Measurements from ENCODE around the gene AP3B1.

AP3B1 gene

DNA sequence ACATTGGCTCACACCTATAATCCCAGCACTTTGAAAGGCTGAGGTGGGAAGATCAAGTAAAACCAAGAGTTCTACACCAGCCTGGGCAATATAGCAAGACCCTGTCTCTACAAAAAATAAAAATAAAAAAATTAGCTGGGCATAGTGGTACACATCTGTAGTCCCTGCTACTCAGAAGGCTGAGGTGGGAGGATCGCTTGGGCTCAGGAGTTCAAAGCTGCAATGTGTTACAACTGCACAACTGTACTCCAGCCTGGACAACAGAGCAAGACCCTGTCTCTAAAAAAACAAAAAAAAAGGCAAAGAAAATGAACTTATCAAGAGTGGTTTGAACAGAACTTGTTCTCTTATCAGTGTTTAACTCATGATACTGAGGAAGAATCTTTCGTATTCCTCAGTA is 29.3 kb downstream of the AP3B1 start:
- H3K4me1 ChIP-seq (ENCODE audit: insufficient read depth, low read length) = no peaks in the 10 kb centered on the region
- H3K27me3 ChIP-seq (ENCODE audit: control insufficient read depth in 1 of 2, insufficient read depth in 2 of 2, low read length in 2 of 2) = no peaks in the 10 kb centered on the region
- H3K27ac ChIP-seq (ENCODE audit: low read depth, low read length) = no peak overlapping the region
- no peaks in the 10 kb centered on the region for H3K9me3 ChIP-seq (ENCODE audit: low read length)
- no peak overlapping the region for H3K4me3 ChIP-seq (ENCODE audit: low read depth in 1 of 2, low read length in 2 of 2)
- H3K9ac ChIP-seq (ENCODE audit: low read length) = no peak overlapping the region
- H3K36me3 ChIP-seq (ENCODE audit: insufficient read depth, low read length) = peaks cover 11% of the 10 kb centered on the region

DNA sequence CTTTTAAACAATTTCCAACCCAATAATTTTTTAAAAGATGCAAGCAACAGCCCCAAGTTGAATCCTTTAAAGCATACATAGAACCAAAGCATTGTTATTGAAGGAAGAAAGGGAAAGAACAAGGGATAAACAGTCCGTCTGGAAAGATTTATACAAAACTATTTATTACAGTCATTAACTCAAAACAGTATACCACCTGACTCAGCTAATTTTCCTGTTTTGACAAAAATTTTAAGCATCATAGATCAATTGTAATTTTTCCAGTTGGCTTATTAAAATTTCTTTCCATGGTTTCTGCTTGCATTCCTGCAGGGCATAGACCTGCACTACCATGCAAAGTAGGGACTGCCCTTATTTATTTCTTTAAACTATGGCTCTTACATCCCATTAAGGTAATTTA is 29.9 kb downstream of the AP3B1 start:
- H3K27me3 ChIP-seq (ENCODE audit: control insufficient read depth in 1 of 2, insufficient read depth in 2 of 2, low read length in 2 of 2) = no peaks in the 10 kb centered on the region
- peaks cover 11% of the 10 kb centered on the region for H3K36me3 ChIP-seq (ENCODE audit: insufficient read depth, low read length)
- H3K9me3 ChIP-seq (ENCODE audit: low read length) = no peaks in the 10 kb centered on the region
- H3K9ac ChIP-seq (ENCODE audit: low read length) = no peak overlapping the region
- no peak overlapping the region for H3K27ac ChIP-seq (ENCODE audit: low read depth, low read length)
- H3K4me1 ChIP-seq (ENCODE audit: insufficient read depth, low read length) = no peaks in the 10 kb centered on the region
- no peak overlapping the region for H3K4me3 ChIP-seq (ENCODE audit: low read depth in 1 of 2, low read length in 2 of 2)

DNA sequence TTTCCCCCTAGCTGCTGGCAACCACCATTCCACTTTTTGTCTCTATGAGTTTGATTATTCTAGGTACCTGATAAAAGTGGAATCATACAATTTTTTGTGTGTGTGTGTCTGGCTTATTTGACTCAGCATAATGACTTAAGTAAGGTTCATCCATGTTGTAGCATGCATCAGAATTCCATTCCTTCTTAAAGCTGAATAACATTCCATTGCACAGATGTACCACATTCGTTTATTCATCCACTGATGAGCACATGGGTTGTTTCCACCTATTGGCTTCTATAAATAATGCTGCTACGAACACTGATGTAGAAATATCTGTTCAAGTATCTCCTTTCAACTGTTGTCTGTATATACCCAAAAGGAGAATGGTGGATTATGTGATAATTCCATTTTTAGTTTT is 33.7 kb downstream of the AP3B1 start:
- Histone ChIP-seq H3K4me3 (ENCODE audit: low read depth in 1 of 2, low read length in 2 of 2) (no peak overlapping the region), H3K27ac (ENCODE audit: low read depth, low read length) (no peak overlapping the region), H3K9ac (ENCODE audit: low read length) (no peak overlapping the region)

DNA sequence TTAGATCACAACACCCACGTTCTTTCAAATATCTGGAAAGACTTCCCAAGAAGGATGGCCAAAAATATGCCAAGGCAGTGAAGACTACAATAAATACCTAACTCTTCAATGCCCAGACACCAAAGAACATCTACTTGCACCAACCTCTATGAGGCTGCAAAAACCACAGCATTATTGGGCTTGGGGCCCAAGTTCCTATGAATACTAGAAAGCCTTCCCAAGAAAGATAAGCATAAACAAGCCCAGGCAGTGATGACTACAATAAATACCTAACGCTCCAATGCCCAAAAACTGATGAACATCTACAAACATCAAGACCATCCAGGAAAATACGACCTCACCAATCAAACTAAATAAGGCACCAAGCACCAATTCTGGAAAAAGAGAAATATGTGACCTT is 41.3 kb downstream of the AP3B1 start:
- H3K36me3 ChIP-seq (ENCODE audit: insufficient read depth, low read length) = no peaks in the 10 kb centered on the region
- no peak overlapping the region for H3K27ac ChIP-seq (ENCODE audit: low read depth, low read length)
- H3K9me3 ChIP-seq (ENCODE audit: low read length) = no peaks in the 10 kb centered on the region
- H3K4me1 ChIP-seq (ENCODE audit: insufficient read depth, low read length) = no peaks in the 10 kb centered on the region
- no peaks in the 10 kb centered on the region for H3K27me3 ChIP-seq (ENCODE audit: control insufficient read depth in 1 of 2, insufficient read depth in 2 of 2, low read length in 2 of 2)
- no peak overlapping the region for H3K4me3 ChIP-seq (ENCODE audit: low read depth in 1 of 2, low read length in 2 of 2)
- H3K9ac ChIP-seq (ENCODE audit: low read length) = no peak overlapping the region

More for the DNA sequence above, 33.7 kb downstream of the AP3B1 start:
- Histone ChIP-seq H3K9me3 (ENCODE audit: low read length) (no peaks in the 10 kb centered on the region), H3K4me1 (ENCODE audit: insufficient read depth, low read length) (no peaks in the 10 kb centered on the region), H3K36me3 (ENCODE audit: insufficient read depth, low read length) (peaks cover 7% of the 10 kb centered on the region), H3K27me3 (ENCODE audit: control insufficient read depth in 1 of 2, insufficient read depth in 2 of 2, low read length in 2 of 2) (no peaks in the 10 kb centered on the region)

GRCh38 chr5:78252715-78253114 is 41.8 kb downstream of the AP3B1 start:
- Histone ChIP-seq H3K9me3 (ENCODE audit: low read length) (no peaks in the 10 kb centered on the region), H3K27ac (ENCODE audit: low read depth, low read length) (no peak overlapping the region), H3K4me3 (ENCODE audit: low read depth in 1 of 2, low read length in 2 of 2) (no peak overlapping the region), H3K36me3 (ENCODE audit: insufficient read depth, low read length) (no peaks in the 10 kb centered on the region), H3K27me3 (ENCODE audit: control insufficient read depth in 1 of 2, insufficient read depth in 2 of 2, low read length in 2 of 2) (no peaks in the 10 kb centered on the region), H3K9ac (ENCODE audit: low read length) (no peak overlapping the region), H3K4me1 (ENCODE audit: insufficient read depth, low read length) (no peaks in the 10 kb centered on the region)

- H3K4me1 ChIP-seq (ENCODE audit: insufficient read depth, low read length) = no peaks in the 10 kb centered on the region
- no peak overlapping the region for H3K27ac ChIP-seq (ENCODE audit: low read depth, low read length)
Measured at GRCh38 chr5:78251663-78252284, 42.7 kb downstream of the AP3B1 start.

GRCh38 chr5:78245136-78245535 is 49.4 kb downstream of the AP3B1 start:
- H3K9me3 ChIP-seq (ENCODE audit: low read length) = no peaks in the 10 kb centered on the region
- H3K9ac ChIP-seq (ENCODE audit: low read length) = no peak overlapping the region
- H3K4me3 ChIP-seq (ENCODE audit: low read depth in 1 of 2, low read length in 2 of 2) = no peak overlapping the region
- H3K4me1 ChIP-seq (ENCODE audit: insufficient read depth, low read length) = no peaks in the 10 kb centered on the region
- no peaks in the 10 kb centered on the region for H3K36me3 ChIP-seq (ENCODE audit: insufficient read depth, low read length)
- no peaks in the 10 kb centered on the region for H3K27me3 ChIP-seq (ENCODE audit: control insufficient read depth in 1 of 2, insufficient read depth in 2 of 2, low read length in 2 of 2)
- H3K27ac ChIP-seq (ENCODE audit: low read depth, low read length) = no peak overlapping the region

More at GRCh38 chr5:78251663-78252284, 42.7 kb downstream of the AP3B1 start:
- no peaks in the 10 kb centered on the region for H3K36me3 ChIP-seq (ENCODE audit: insufficient read depth, low read length)
- no peaks in the 10 kb centered on the region for H3K9me3 ChIP-seq (ENCODE audit: low read length)
- H3K4me3 ChIP-seq (ENCODE audit: low read depth in 1 of 2, low read length in 2 of 2) = no peak overlapping the region
- no peaks in the 10 kb centered on the region for H3K27me3 ChIP-seq (ENCODE audit: control insufficient read depth in 1 of 2, insufficient read depth in 2 of 2, low read length in 2 of 2)
- H3K9ac ChIP-seq (ENCODE audit: low read length) = no peak overlapping the region

DNA sequence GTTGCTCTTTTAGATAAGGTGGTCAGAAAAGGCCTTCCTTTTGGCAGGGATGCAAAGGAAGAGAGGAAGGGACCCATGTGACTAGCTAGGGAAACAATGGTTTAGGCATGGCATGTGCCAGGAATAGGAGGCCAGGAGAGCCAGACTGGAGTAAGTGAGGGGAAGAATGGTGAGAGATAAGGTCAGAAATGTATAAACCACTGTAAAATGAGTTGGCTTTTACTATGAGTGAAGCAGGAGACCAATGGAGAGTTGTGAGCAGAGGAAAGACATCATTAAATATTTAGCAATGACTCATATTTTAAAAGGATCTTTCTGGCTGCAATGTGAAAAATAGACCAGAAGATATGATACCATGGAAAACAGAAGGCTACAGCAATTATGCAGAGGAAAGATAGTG is 50.9 kb downstream of the AP3B1 start:
- Histone ChIP-seq H3K9me3 (ENCODE audit: low read length) (no peaks in the 10 kb centered on the region), H3K36me3 (ENCODE audit: insufficient read depth, low read length) (no peaks in the 10 kb centered on the region), H3K9ac (ENCODE audit: low read length) (no peak overlapping the region), H3K27me3 (ENCODE audit: control insufficient read depth in 1 of 2, insufficient read depth in 2 of 2, low read length in 2 of 2) (no peaks in the 10 kb centered on the region), H3K4me3 (ENCODE audit: low read depth in 1 of 2, low read length in 2 of 2) (no peak overlapping the region), H3K27ac (ENCODE audit: low read depth, low read length) (no peak overlapping the region), H3K4me1 (ENCODE audit: insufficient read depth, low read length) (no peaks in the 10 kb centered on the region)

GRCh38 chr5:78243091-78243490 is 51.4 kb downstream of the AP3B1 start:
- Histone ChIP-seq H3K27ac (ENCODE audit: low read depth, low read length) (no peak overlapping the region), H3K36me3 (ENCODE audit: insufficient read depth, low read length) (no peaks in the 10 kb centered on the region), H3K4me1 (ENCODE audit: insufficient read depth, low read length) (no peaks in the 10 kb centered on the region), H3K9ac (ENCODE audit: low read length) (no peak overlapping the region), H3K9me3 (ENCODE audit: low read length) (no peaks in the 10 kb centered on the region), H3K4me3 (ENCODE audit: low read depth in 1 of 2, low read length in 2 of 2) (no peak overlapping the region), H3K27me3 (ENCODE audit: control insufficient read depth in 1 of 2, insufficient read depth in 2 of 2, low read length in 2 of 2) (no peaks in the 10 kb centered on the region)

DNA sequence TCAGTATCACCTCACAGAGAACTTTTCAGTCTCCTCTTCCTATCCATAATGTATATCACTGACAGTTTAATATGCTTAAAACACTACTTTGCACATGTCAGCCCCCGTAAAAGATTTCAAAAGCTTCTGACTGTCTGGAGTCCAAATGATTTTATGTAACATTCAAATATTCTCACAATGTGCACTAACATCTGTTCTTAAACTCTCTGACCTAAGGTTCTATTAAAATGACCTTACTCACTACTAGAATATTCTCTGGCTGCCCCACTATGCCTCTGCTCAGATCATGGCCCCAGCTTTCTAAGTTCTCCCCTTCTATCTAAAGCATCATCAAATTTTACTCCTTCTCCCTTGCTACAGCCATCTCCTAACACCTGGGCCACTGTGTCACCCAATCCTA is 52.5 kb downstream of the AP3B1 start:
- no peaks in the 10 kb centered on the region for H3K36me3 ChIP-seq (ENCODE audit: insufficient read depth, low read length)
- no peaks in the 10 kb centered on the region for H3K9me3 ChIP-seq (ENCODE audit: low read length)
- no peak overlapping the region for H3K27ac ChIP-seq (ENCODE audit: low read depth, low read length)
- H3K27me3 ChIP-seq (ENCODE audit: control insufficient read depth in 1 of 2, insufficient read depth in 2 of 2, low read length in 2 of 2) = no peaks in the 10 kb centered on the region
- H3K9ac ChIP-seq (ENCODE audit: low read length) = no peak overlapping the region
- H3K4me1 ChIP-seq (ENCODE audit: insufficient read depth, low read length) = no peaks in the 10 kb centered on the region
- no peak overlapping the region for H3K4me3 ChIP-seq (ENCODE audit: low read depth in 1 of 2, low read length in 2 of 2)

DNA sequence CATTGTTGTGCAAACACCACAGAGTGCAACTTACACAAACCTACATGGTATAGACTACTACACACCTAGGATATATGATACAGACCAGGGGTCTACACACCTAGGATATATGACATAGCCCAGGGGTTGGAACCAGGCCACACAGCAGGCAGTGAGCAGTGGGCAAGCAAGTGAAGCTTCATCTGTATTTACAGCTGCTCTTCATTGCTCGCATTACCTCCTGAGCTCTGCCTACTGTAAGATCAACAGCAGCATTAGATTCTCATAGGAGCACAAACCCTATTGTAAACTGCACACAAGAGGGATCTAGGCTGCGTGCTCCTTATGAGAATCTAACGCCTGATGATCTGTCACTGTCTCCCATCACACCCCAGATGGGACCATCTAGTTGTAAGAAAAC is 56.6 kb downstream of the AP3B1 start:
- Histone ChIP-seq H3K4me1 (ENCODE audit: insufficient read depth, low read length) (no peaks in the 10 kb centered on the region), H3K9me3 (ENCODE audit: low read length) (no peaks in the 10 kb centered on the region), H3K9ac (ENCODE audit: low read length) (no peak overlapping the region), H3K27me3 (ENCODE audit: control insufficient read depth in 1 of 2, insufficient read depth in 2 of 2, low read length in 2 of 2) (no peaks in the 10 kb centered on the region), H3K27ac (ENCODE audit: low read depth, low read length) (no peak overlapping the region), H3K4me3 (ENCODE audit: low read depth in 1 of 2, low read length in 2 of 2) (no peak overlapping the region), H3K36me3 (ENCODE audit: insufficient read depth, low read length) (no peaks in the 10 kb centered on the region)

DNA sequence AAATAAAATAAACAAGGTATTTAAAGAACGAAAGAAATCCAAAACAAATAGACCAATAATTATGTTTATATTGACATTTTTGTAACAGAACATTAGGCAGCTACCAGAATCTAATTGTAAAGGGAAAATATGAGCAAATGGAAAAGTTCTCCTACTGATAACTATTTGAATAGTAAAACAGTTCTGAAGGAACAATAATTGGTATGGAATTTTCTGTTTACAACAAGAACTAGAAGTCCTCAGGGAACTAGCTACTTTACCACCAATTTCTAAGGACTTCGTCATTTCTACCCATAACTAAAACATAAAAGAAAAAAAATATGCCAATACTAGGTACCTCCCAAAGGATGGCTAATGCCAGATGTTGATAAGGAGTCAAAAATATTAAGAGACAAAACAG is 58.5 kb downstream of the AP3B1 start:
- H3K36me3 ChIP-seq (ENCODE audit: insufficient read depth, low read length) = no peaks in the 10 kb centered on the region
- no peaks in the 10 kb centered on the region for H3K4me1 ChIP-seq (ENCODE audit: insufficient read depth, low read length)
- H3K9ac ChIP-seq (ENCODE audit: low read length) = no peak overlapping the region
- no peaks in the 10 kb centered on the region for H3K9me3 ChIP-seq (ENCODE audit: low read length)
- no peak overlapping the region for H3K27ac ChIP-seq (ENCODE audit: low read depth, low read length)
- H3K27me3 ChIP-seq (ENCODE audit: control insufficient read depth in 1 of 2, insufficient read depth in 2 of 2, low read length in 2 of 2) = no peaks in the 10 kb centered on the region
- no peak overlapping the region for H3K4me3 ChIP-seq (ENCODE audit: low read depth in 1 of 2, low read length in 2 of 2)
